Activated T-cell treated with anti-CD3 and anti-CD28 coated beads, Interleukin-2, amount 50 U/mL, for 1 hour (primary cell): ENCODE measurements around the gene MYO1E.
"Not testable (repeated sequence)": the region's sequence is repeated elsewhere in the genome, so short reads cannot be mapped to it uniquely, and the experiment has no call there.

Source experiments
- DNase-seq: peaks from one replicate; pipeline ENCODE4 v3.0.0-alpha.2; 2020

MYO1E gene

GRCh38 chr15:59283717-59284391 lies 88.8 kb downstream of the MYO1E start:
- no peak for DNase-seq

GRCh38 chr15:59282515-59283337 lies 89.9 kb downstream of the MYO1E start:
- no peak for DNase-seq

GRCh38 chr15:59281699-59282098 lies 91.0 kb downstream of the MYO1E start:
- no peak for DNase-seq

GRCh38 chr15:59280855-59281254 lies 91.8 kb downstream of the MYO1E start:
- no peak for DNase-seq

- not testable (repeated sequence) for DNase-seq
These were observed 92.4 kb downstream of the MYO1E start for GRCh38 chr15:59280292-59280691.

- no peak for DNase-seq
These were observed 93.6 kb downstream of the MYO1E start for GRCh38 chr15:59279023-59279422.

GRCh38 chr15:59278120-59278519 lies 94.6 kb downstream of the MYO1E start:
- no peak for DNase-seq

- no peak for DNase-seq
These were observed 96.2 kb downstream of the MYO1E start for GRCh38 chr15:59276225-59277178.

- no peak for DNase-seq
These were observed 98.3 kb downstream of the MYO1E start for GRCh38 chr15:59274126-59274970.

- DNase-seq, result no peak
These were observed 99.4 kb downstream of the MYO1E start for GRCh38 chr15:59273234-59273633.

GRCh38 chr15:59271595-59272201 lies 101.0 kb downstream of the MYO1E start:
- DNase-seq, result no peak

GRCh38 chr15:59268852-59269407 lies 103.7 kb downstream of the MYO1E start:
- DNase-seq, result no peak

- no peak for DNase-seq
These were observed 104.4 kb downstream of the MYO1E start for GRCh38 chr15:59268168-59268851.

- no peak for DNase-seq
These were observed 106.6 kb downstream of the MYO1E start for GRCh38 chr15:59266028-59266427.

GRCh38 chr15:59262316-59262715 lies 110.4 kb downstream of the MYO1E start:
- no peak for DNase-seq

GRCh38 chr15:59260090-59260489 lies 112.6 kb downstream of the MYO1E start:
- DNase-seq, result no peak

GRCh38 chr15:59259137-59259943 lies 113.3 kb downstream of the MYO1E start:
- no peak for DNase-seq

GRCh38 chr15:59258317-59258716 lies 114.4 kb downstream of the MYO1E start:
- no peak for DNase-seq

- no peak for DNase-seq
These were observed 115.5 kb downstream of the MYO1E start for GRCh38 chr15:59257140-59257539.

- no peak for DNase-seq
These were observed 116.2 kb downstream of the MYO1E start for GRCh38 chr15:59256482-59256881.
